NCI-H2196 (cell line): ENCODE data around the gene PTPN22.

ENCODE experiments used
- DNase-seq: peaks from one replicate; lab custom pipeline; 2025; ENCODE audit not compliant: unreplicated experiment; lab: John Stamatoyannopoulos, UW

Gene PTPN22

GRCh38 chr1:113887402-113888175 lies 16.1 kb upstream of the PTPN22 start, which contains the start of gene BCL2L15:
Gene BCL2L15, minus strand, starts transcription at chr1:113887581. Its CDS starts 206 bp downstream, at chr1:113887375.
- DNase-seq: no peak

DNA sequence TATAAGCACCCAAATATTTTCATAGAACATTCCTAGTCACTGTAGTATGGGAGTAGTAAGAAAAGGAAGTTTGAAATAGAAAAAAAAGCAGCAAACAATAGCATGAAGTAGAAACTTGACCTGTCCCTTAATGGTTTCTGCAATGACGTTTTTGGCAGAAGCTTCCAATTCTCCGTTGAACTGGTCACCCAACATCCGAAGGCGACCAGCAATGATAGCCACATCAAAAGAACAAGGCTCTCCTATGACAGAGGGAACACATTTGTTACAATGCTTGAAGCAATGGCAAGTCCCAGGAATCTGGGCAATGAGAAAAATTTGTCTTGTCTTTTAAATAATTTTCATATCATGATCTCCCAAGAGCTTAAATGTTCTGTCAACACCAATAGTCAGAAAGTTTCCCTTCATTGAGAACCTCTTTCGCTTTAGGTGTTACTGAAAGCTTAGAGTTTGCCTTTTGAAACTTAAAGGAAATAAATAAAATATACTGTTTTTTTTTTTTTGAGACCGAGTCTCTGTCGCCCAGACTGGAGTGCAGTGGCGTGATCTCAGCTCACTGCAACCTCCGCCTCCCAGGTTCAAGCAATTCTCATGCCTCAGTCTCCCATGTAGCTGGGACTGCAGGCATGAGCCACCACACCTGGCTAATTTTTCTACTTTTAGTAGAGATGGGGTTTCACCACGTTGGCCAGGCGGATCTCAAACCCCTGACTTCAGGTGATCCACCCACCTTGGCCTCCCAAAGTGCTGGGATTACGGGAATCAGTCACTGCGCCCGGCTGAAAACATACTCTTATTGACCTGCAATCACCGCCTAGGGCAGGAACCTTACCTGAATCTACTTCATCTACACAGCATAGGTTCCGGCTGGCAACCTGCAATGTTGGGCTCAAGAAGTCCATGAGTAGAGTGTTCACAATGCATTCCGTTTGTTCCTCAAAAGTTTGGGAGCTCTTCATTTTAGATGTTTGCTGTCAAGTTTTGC lies 15.2 kb upstream of the PTPN22 start:
- no peak for DNase-seq

- DNase-seq: no peak
Observed at GRCh38 chr1:113881661-113882060, 10.1 kb upstream of the PTPN22 start.

- no peak for DNase-seq
Observed at GRCh38 chr1:113879739-113880038, 8.2 kb upstream of the PTPN22 start.

- no peak for DNase-seq
Observed at GRCh38 chr1:113876176-113876575, 4.7 kb upstream of the PTPN22 start.

GRCh38 chr1:113875714-113876113 lies 4.2 kb upstream of the PTPN22 start:
- no peak for DNase-seq

DNA sequence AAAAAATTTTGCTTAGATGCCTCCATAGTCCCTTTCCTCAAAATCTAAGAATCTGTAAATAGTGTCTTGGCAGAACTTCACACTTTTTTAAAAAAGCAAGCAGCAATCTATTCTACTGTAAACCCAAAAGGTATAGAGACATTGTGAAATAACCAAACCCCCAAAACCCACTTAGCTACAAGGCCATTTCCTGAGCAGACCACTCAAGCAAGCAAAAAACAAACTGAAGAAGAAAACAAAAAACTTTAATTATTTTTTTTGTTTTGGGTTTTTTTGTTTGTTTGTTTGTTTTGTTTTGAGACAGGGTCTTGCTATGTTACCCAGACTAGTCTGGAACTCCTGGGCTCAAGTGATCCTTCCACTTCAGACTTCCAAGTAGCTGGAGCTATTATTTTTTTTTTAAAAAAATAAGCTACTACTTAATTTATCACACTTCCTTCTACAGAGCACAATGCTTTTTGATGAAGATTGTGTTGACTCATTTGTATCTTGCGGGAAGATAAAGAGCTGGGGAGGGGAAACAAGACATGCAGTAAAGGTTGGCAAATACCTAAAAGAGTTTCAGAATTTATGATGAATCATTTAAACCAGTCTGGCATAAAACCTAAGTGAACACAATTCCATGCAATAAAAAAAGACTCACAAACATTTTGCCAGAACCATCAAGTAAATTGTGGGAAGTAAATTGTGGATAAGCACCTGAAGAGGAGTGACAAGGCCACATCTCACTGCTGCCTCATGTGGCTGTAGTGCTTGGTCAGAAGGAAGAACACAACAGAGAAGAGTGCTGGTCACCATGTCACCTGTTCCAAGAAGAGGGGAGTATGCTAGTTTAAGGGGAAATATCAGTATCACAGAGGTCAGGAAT lies 2.7 kb upstream of the PTPN22 start:
- no peak for DNase-seq

DNA sequence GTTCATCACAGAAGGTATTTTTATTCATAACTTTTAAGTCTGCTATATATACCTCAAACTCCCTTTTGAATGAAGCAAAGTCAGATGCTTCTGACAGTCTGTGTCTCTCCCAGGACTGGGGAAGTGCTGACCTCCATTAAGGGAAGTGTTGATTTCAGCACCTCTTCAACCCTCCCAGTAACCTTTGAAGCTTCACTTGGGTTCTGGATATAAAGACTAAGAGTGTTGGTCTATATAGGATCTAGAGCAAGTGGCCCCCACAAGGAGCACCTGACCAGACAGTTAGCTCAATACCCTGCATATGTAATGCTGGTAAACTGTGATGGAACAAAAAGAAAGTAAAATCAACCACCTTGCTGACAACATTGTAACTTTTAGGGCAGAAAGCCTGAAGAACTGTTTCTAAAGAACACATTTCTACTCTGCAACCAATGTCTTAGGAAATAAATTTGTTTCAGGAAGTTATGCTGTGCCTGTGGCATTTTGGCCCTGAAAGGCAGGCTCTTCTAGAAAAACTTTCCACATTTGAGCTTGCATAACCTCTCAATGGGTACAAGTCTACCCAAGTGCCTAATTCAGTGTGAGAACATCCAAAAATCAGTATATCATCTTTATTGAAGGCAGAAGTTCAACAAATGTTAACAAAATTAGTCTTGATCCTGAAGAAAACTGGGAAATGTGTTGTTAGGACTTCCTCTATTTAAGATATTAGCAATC lies 865 bp upstream of the PTPN22 start:
- no peak for DNase-seq

GRCh38 chr1:113870778-113871177 lies 734 bp downstream of the PTPN22 start:
- DNase-seq: no peak

DNA sequence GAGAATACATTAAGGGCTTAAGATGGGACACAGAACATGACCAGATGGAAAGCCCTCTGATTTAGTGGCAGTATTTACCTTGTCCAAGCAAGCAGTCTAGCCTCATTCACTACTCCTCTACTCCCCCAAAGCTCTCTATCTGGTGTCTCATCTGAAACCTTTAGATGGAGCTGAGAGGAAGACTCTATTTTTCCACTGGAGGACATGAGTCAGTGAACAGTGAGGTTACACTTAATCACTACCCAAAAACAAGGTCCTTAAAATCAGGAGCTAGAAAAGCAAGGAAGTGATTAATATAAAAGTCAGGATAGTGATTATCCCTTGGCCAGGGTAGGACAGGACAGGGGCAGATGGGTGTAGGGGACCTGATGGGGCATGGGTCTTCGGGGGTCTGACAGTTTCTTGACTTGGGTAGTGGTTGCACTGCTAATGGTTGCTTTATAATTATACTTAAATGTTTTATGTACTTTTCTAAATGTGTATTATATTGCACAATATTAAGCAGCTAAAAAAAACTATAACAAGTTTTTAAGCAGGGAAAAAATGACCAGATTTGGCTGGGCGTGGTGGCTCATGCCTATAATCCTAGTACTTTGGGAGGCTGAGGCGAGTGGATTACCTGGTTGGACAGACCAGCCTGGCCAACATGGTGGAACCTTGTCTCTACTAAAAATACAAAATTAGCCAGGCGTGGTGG lies 3.0 kb downstream of the PTPN22 start:
- DNase-seq: no peak

DNA sequence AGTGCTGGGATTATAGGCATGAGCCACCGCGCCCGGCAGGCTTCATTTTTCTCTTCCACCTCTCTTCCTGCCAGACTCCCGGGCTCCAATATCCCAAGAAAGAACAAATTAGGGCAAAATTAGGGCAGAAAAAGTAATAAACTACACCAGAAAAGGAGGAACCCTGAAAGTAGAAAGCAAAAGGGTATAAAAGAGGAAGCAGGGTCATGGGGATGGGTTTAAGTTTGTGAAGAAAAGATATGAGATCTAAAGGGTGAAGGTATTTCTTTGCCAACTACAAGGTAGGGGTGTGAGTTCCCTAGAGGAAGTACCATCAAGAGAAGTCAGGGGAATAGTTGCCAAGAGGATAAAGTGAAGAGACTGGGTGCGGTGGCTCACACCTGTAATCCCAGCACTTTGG lies 9.9 kb downstream of the PTPN22 start:
- no peak for DNase-seq

- no peak for DNase-seq
Observed at GRCh38 chr1:113860891-113861290, 10.6 kb downstream of the PTPN22 start.

DNA sequence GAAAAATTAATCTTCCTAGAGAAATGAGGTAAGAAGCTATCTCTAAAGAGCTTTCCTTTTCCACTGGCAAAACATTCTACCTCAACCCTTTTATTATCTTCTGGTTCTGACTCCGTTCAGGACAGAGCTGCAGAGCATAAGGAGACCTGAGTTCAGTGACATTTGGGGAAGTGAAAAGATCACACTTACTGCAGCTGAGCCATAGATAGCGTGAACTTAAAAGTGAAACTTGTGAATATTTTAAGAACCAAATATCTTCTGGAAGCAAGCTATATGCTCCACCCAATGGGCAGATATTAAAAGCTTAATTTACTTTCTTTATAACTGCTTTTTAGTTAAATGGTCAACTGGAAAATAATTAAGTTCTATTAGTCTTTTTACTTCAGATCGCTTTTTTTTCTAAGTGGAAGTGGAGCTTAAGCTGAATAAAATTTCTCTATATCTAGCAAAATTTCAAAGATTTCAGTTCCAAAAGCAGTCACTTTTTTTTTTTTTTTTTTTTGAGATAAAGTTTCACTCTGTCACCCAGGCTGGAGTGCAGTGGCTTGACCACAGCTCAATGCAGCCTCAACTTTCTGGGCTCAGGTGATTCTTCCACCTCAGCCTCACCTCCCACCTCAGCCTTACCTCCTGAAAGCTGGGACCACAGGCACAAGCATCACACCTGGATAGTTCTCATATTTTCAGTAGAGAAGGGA lies 11.9 kb downstream of the PTPN22 start:
- no peak for DNase-seq

DNA sequence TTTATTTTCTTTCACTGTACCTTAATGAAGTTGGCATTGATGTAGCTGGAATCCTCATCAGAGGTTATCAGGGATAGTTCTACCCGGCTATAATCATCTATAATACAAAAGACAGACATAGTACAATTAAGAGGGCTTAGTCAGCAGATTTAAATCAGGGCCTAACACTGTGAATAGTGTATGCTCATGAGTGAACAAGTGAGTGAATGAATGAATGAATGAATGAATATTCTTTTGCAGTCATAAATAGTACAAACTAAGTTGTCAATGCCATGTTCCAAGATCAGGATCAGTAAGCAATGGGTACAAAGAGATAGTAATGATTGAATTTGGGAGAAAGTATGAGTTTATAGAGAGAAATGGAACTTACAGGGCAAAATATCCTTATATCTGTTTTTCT lies 12.5 kb downstream of the PTPN22 start:
- DNase-seq: no peak

- DNase-seq: no peak
Observed at GRCh38 chr1:113858418-113858817, 13.1 kb downstream of the PTPN22 start.

- no peak for DNase-seq
Observed at GRCh38 chr1:113857776-113858175, 13.7 kb downstream of the PTPN22 start.

DNA sequence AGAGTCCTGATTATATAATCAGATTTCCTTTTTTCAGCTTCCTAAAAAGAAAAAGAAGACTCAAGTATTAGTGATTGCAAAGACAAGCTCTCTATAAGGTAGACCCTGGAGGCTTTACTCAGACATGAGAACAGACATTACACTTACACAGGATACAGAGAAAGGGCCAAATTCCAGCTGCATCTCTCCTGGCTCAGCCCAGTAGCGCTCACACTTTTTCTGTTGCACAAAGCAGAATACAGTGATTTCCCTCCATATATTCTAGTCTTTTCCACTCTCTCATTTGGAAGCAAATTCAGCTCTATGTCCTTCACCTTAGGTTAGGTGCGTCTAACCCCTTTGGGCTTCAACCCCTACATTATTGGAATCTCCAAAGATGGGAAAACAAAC lies 15.1 kb downstream of the PTPN22 start:
- no peak for DNase-seq

GRCh38 chr1:113855630-113856400 lies 15.7 kb downstream of the PTPN22 start:
- DNase-seq: no peak

GRCh38 chr1:113854234-113854633 lies 17.3 kb downstream of the PTPN22 start:
- no peak for DNase-seq
